NCI-H2107 (cell line): ENCODE measurements around the gene SOX2.
"Not testable (repeated sequence)": the region's sequence is repeated elsewhere in the genome, so short reads cannot be mapped to it uniquely, and the experiment has no call there.

Experiments
- DNase-seq: peaks from one replicate; lab custom pipeline; 2025; lab: John Stamatoyannopoulos, UW

SOX2 gene

GRCh38 chr3:181757694-181758306 is 46.1 kb downstream of the SOX2 start:
- no peak for DNase-seq

GRCh38 chr3:181761906-181762305 is 50.2 kb downstream of the SOX2 start:
- DNase-seq: no peak

- DNase-seq: not testable (repeated sequence)
Measured at GRCh38 chr3:181764033-181764432, 52.3 kb downstream of the SOX2 start.
